GM10248 (cell line): ENCODE results near the gene KLHL18.
"Not testable (repeated sequence)": the region's sequence is repeated elsewhere in the genome, so short reads cannot be mapped to it uniquely, and the experiment has no call there.

ENCODE experiments used
- CTCF ChIA-PET: fragments of 300-600 bp; sonication (Branson Sonifier 250); formaldehyde crosslinking; extraction: SDS; loops from one replicate; lab custom pipeline; 2021; ENCODE audit warnings: antibody characterized with exemption; lab: Yijun Ruan, JAX
- POLR2A ChIA-PET: fragments of 350-650 bp; sonication (Branson Sonifier 250); formaldehyde crosslinking; extraction: SDS; loops from one replicate; lab custom pipeline; 2020; ENCODE audit warnings: antibody characterized with exemption; lab: Yijun Ruan, JAX
- DNase-seq: peaks from one replicate; pipeline ENCODE4 v3.0.0; 2012; ENCODE audit errors: extremely low spot score
- TF ChIP-seq, protein P1 (sequence below): IDR thresholded peaks from 2 replicates; pipeline ENCODE4 v1.5.1; 2012; ENCODE audit warnings: mild to moderate bottlenecking, low read depth; ENCODE audit errors: extremely low read depth, missing control alignments, control extremely low read depth

The KLHL18 gene

DNA sequence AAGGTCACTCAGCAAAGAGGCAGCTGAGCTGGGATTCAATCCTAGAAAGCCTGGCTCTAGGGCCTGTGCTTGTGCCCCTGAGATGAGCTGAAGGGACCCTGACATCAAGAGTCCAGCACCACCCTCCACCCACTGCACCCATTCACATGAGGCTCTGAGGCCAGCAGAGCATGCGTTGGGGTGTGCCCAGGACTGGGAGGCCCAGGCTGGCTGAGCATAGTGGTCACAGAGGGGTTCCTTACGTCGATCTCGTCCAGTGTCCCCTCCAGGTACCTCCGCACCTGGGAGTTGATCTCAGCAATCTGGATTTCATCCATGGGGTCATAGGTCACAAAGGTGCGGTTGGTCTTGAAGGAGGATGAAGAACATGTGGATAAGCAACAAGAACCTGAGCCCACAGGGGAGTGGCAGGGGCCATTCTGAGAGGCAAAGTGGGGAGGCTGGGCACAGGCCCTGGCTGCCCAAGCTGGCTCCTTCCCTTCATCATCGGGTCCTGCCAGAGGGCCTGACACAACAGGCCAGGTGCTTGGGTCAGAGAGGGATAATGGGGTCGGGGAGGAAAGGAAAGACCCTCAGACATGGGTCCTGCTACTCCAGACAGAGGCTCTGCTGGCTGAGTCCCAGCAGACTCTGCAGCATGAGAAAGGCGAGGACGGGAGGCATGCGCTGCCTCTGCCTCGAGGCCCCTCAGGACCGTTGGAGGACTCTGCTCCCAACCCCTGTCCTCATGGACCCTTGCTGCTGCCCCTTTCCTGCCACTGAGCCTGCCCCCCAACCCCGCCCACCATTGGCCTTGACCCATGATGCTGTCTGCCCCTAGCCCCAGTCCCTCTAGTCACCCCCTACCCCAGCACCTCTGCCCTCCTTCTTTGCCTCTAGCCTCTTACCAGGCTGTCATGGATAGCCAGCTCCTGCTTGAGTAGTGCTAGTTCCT is 35.3 kb upstream of the KLHL18 start:
- ChIA-PET CTCF (interaction anchor here (1.0 to 1.4 kb wide), 2 partner anchors 23 to 67 kb away, joined by 3 read pairs; no protein-coding TSS in a partner anchor), POLR2A (no interaction called here)
- no peak for DNase-seq
- TF ChIP-seq, protein P1, sequence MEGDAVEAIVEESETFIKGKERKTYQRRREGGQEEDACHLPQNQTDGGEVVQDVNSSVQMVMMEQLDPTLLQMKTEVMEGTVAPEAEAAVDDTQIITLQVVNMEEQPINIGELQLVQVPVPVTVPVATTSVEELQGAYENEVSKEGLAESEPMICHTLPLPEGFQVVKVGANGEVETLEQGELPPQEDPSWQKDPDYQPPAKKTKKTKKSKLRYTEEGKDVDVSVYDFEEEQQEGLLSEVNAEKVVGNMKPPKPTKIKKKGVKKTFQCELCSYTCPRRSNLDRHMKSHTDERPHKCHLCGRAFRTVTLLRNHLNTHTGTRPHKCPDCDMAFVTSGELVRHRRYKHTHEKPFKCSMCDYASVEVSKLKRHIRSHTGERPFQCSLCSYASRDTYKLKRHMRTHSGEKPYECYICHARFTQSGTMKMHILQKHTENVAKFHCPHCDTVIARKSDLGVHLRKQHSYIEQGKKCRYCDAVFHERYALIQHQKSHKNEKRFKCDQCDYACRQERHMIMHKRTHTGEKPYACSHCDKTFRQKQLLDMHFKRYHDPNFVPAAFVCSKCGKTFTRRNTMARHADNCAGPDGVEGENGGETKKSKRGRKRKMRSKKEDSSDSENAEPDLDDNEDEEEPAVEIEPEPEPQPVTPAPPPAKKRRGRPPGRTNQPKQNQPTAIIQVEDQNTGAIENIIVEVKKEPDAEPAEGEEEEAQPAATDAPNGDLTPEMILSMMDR: no peak

DNA sequence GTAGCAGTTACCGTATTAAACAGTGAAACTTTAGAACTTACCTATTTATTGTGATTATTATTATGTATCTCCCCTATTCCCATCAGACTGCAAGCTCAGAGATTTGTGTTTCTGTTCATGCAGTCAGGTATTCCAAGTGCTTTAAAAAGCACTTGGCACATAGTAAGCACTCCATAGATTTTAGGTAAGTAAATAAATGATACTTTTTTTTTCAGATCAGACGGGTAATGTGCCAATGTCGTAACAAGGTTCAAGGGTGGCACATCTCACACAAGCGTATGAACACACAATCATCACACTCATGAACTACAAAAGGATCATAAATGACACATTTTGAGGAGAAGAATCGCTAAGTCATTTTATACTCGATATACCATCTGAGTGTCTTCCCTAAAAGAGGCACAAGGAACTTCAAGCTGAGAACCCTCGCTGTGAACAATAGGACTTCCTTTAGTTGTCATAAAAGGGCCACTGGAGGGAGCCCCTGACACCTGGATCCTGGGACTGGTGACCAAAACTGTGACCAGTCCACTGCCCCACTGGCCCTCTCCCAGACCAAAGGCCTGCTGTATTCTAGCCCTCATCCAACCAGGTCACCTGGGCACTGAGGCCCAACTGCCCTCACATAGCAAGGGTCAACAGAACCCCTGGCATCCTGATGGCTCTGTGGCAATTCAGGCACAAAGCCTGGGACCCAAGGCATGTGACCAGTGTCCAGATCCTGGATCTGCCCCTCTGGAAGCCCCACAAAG is 32.3 kb upstream of the KLHL18 start:
- ChIA-PET CTCF (interaction anchor here (0.6 to 3.7 kb wide), 23 partner anchors 10 to 245 kb away, joined by 3 to 31 read pairs (median 4); no protein-coding TSS in a partner anchor), POLR2A (no interaction called here)
- TF ChIP-seq, protein P1: peak; percentile 43
- peak; percentile 53 for DNase-seq

DNA sequence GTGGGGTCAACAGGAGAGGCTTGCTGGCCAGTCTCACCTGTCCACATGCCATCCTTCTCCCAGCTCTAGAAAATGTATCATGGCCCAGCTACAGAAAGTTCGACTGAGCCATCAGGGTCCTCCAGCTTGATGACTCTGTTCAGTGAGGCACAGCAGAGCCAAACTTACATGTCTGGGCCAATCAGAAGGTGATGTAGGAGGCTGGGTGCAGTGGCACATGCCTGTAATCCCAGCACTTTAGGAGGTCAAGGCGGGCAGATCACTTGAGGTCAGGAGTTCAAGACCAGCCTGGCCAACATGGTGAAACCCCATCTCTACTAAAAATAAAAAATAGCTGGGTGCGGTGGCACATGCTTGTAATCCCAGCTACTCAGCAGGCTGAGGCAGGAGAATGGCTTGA is 31.7 kb upstream of the KLHL18 start:
- DNase-seq, POLR2A ChIA-PET: not testable (repeated sequence)
- CTCF ChIA-PET: interaction anchor here (0.9 to 3.7 kb wide), 16 partner anchors 9 to 119 kb away, joined by 3 to 31 read pairs (median 5); no protein-coding TSS in a partner anchor

DNA sequence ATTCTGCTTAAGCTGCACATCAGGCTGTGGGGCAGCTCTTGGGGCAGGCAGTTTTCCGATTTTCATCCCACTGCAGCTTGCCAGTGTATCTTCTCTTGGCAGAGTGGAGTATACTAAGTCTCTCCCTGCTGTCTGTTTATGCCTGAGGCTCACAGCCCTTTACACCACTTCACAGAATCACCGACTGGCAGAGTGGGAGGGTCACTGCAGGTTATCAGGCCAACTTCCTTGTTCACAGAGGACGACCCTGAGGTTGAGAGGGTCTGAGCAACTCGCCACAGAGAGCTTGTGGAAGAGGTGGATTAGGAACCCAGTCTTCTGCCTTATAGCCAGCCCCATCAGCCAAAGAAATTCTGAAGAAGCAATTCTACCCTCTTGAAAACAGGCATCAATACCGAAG is 31.1 kb upstream of the KLHL18 start:
- ChIA-PET CTCF (interaction anchor here (0.7 to 3.7 kb wide), 12 partner anchors 10 to 120 kb away, joined by 3 to 31 read pairs (median 4); no protein-coding TSS in a partner anchor), POLR2A (no interaction called here)
- TF ChIP-seq, protein P1: no peak
- DNase-seq: no peak

DNA sequence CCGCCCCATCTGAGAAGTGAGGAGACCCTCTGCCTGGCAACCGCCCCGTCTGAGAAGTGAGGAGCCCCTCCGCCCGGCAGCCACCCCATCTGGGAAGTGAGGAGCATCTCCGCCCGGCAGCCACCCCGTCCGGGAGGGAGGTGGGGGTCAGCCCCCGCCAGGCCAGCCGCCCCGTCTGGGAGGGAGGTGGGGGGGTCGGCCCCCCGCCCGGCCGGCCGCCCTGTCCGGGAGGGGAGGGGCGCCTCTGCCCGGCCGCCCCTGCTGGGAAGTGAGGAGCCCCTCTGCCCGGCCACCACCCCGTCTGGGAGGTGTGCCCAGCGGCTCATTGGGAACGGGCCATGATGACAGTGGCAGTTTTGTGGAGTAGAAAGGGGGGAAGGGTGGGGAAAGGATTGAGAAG is 26.4 kb upstream of the KLHL18 start:
- CTCF ChIA-PET, POLR2A ChIA-PET, DNase-seq: not testable (repeated sequence)

DNA sequence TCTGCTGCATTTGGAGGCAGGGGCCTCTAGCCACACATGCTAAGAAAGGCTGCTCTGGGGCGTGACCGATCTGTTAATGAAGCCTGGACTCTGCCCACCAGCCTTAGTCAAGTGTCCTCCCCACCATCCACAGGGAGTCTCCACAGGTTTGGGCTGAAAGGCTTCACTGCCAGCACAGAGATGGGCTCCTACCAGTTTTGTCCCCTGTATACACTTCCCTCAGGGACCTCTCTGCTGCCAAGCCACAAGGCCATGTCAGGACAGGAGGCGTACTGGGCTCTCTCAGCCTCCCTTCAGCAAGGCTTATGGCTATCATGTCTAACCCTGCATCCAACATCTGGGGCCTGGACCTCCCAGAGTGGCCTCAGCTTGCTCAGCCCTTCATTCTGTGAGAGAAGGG is 23.6 kb upstream of the KLHL18 start:
- TF ChIP-seq, protein P1: no peak
- ChIA-PET POLR2A (interaction anchor here (0.6 kb wide), 1 partner anchor 28 kb away, joined by 3 read pairs; no protein-coding TSS in a partner anchor), CTCF (no interaction called here)
- DNase-seq: no peak

DNA sequence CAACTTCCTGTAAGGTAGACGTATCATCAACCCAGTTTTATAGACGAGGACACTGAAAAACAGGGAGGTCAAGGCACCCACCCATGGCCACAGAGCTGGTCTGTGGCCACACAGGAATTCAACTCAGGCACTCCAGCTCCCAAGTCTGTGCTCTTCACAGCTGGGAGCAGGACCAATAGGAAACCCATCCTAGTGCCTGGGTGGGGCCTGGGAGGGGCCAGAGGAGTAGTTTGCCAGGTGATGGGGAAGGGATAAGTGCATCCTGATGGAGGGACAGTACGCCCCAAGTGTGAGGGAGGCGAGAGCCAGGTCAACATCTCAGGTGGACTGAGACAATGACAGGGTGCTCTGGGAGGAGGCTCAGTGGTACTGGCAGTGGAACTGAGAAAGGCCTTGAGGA is 22.1 kb upstream of the KLHL18 start:
- TF ChIP-seq, protein P1: no peak
- POLR2A ChIA-PET: no interaction called here
- CTCF ChIA-PET: interaction anchor here (2.7 to 3.4 kb wide), 2 partner anchors 10 to 15 kb away, joined by 7 to 17 read pairs; no protein-coding TSS in a partner anchor
- no peak for DNase-seq
